Lung (tissue), 12 donors: ENCODE measurements around the gene SRPK3. TPM values are rescaled to one million over a fixed set of nuclear protein-coding genes. Genes with fewer than 3 reads are reported as not detected.

ENCODE experiments used
- ATAC-seq: fragments of 200-7000 bp; cut with Tn5 transposase; one replicate; pipeline ENCODE4 v1.9.1; 2020; ENCODE audit warnings: moderate number of reproducible peaks; ENCODE audit not compliant: insufficient read depth, low FRiP score
- DNase-seq, 3 donors: peaks; one replicate each; pipeline ENCODE4 v3.0.0-alpha.2; 2013 to 2017
- H3K27ac ChIP-seq, 2 donors: one replicate each; pipeline ENCODE4 v1.5.1; 2013; ENCODE audit warnings: mild to moderate bottlenecking in 2 of 2, moderate library complexity in 2 of 2, control low read depth in 1 of 2, inconsistent platforms in 1 of 2, low read depth in 1 of 2, low read length in 1 of 2
- H3K27me3 ChIP-seq, 3 donors: one replicate each; pipeline ENCODE4 v1.5.1; 2013; ENCODE audit warnings: low read length in 2 of 3; ENCODE audit not compliant: control insufficient read depth in 3 of 3, insufficient read depth in 3 of 3
- H3K36me3 ChIP-seq, 4 donors: one replicate each; pipeline ENCODE4 v1.5.1; 2013; ENCODE audit warnings: low read length in 4 of 4, mild to moderate bottlenecking in 1 of 4, moderate library complexity in 1 of 4; ENCODE audit not compliant: control insufficient read depth in 4 of 4, insufficient read depth in 4 of 4
- H3K4me1 ChIP-seq, 5 donors: one replicate each; pipeline ENCODE4 v1.5.1; 2013; ENCODE audit warnings: low read length in 5 of 5, mild to moderate bottlenecking in 2 of 5, moderate library complexity in 1 of 5; ENCODE audit not compliant: control insufficient read depth in 5 of 5, insufficient read depth in 5 of 5
- H3K4me3 ChIP-seq: one replicate; pipeline ENCODE4 v1.5.1; 2013; ENCODE audit warnings: mild to moderate bottlenecking, control low read depth, moderate library complexity
- H3K9ac ChIP-seq, 2 donors: one replicate each; pipeline ENCODE4 v1.5.1; 2013; ENCODE audit warnings: low read length in 2 of 2, control low read depth in 1 of 2; ENCODE audit not compliant: insufficient read depth in 1 of 2
- H3K9me3 ChIP-seq, 4 donors: one replicate each; pipeline ENCODE4 v1.5.1; 2013; ENCODE audit warnings: low read length in 3 of 4, mild to moderate bottlenecking in 1 of 4, moderate library complexity in 1 of 4; ENCODE audit not compliant: control insufficient read depth in 4 of 4, insufficient read depth in 3 of 4
- CTCF ChIP-seq: IDR thresholded peaks from 2 replicates; pipeline ENCODE4 v1.5.1; 2012; ENCODE audit warnings: mild to moderate bottlenecking; ENCODE audit errors: control extremely low read depth, extremely low read depth
- WGBS, 2 donors: extraction: QIAGEN DNeasy Blood & Tissue Kit; methylation state at CpG; one replicate each; pipeline ENCODE4 v1.1.7; 2013; 5-methylcytosine and 5-hydroxymethylcytosine counted together
- polyA plus RNA-seq, 2 donors: library from polyadenylated mRNA; stranded (reverse); fragments of 200-250 nt; gene quantifications; one replicate each; pipeline ENCODE4 v1.2.1, GENCODE V29; 2013
- total RNA-seq, 2 donors: library from RNA; depleted of rRNA in 1 of 2; stranded (reverse); fragments of >200 nt in 1 of 2; gene quantifications; one replicate each; pipeline ENCODE4 v1.2.1, GENCODE V29; 2014 to 2021
- donor health status: control.
- donor health status: control.
- donor health status: Bipolar disorder and iron deficiency.
- donor health status: healthy.
- donor health status: DM: yes; HTN: yes; CAD: no.

Gene SRPK3
- total and polyA plus RNA-seq, 4 donors = 0.04 to 0.23 (median 0.15) TPM

GRCh38 chrX:153735274-153735673, 45.6 kb upstream of the SRPK3 start:
- no peak for DNase-seq
- TF ChIP-seq CTCF = no peak
- Histone ChIP-seq H3K9me3 (peaks cover 0 to 12% (median 7%) of the 10 kb centered on the region in 4 donors), H3K27ac (no peak overlapping the region), H3K36me3 (peaks cover 0 to 7% (median 0%) of the 10 kb centered on the region in 4 donors), H3K27me3 (no peaks in the 10 kb centered on the region), H3K9ac (no peak overlapping the region), H3K4me3 (no peak overlapping the region), H3K4me1 (no peaks in the 10 kb centered on the region)
- ATAC-seq = no peak
- WGBS, 2 donors = 83 to 85% methylated on average over 9 of the region's 9 CpGs

- Histone ChIP-seq H3K27ac (no peak overlapping the region), H3K9me3 (peaks cover 0 to 12% (median 7%) of the 10 kb centered on the region in 4 donors), H3K27me3 (no peaks in the 10 kb centered on the region), H3K36me3 (peaks cover 0 to 9% (median 0%) of the 10 kb centered on the region in 4 donors), H3K4me1 (no peaks in the 10 kb centered on the region), H3K9ac (no peak overlapping the region), H3K4me3 (no peak overlapping the region)
- TF ChIP-seq CTCF = no peak
- DNase-seq = no peak
- no peak for ATAC-seq
- WGBS, 2 donors = 89 to 95% methylated on average over 18 to 30 of the region's 30 CpGs
Measured at GRCh38 chrX:153736071-153736820, 44.6 kb upstream of the SRPK3 start.

GRCh38 chrX:153736871-153737441, 43.9 kb upstream of the SRPK3 start:
- WGBS, 2 donors = 83 to 93% methylated on average over 10 to 15 of the region's 15 CpGs
- ATAC-seq (no peak), DNase-seq (no peak)
- Histone ChIP-seq H3K9me3 (peaks cover 0 to 9% (median 2%) of the 10 kb centered on the region in 4 donors), H3K27ac (no peak overlapping the region), H3K9ac (no peak overlapping the region), H3K4me1 (no peaks in the 10 kb centered on the region), H3K27me3 (no peaks in the 10 kb centered on the region), H3K36me3 (peaks cover 0 to 9% (median 0%) of the 10 kb centered on the region in 4 donors), H3K4me3 (no peak overlapping the region)
- no peak for TF ChIP-seq CTCF
